HFF-Myc (cell line): ENCODE results near the gene MCOLN1.

ENCODE experiments used
- DNase-seq: peaks from one replicate; pipeline ENCODE4 v3.0.0-alpha.2; 2011; ENCODE audit warnings: low read depth; ENCODE audit errors: extremely low read depth
- H3K4me3 ChIP-seq: replicated peaks from 2 replicates; pipeline ENCODE4 v1.5.1; 2011; ENCODE audit warnings: low read depth, mild to moderate bottlenecking, control low read depth, low read length
- TF ChIP-seq, protein P1 (sequence below): IDR thresholded peaks from 2 replicates; pipeline ENCODE4 v1.5.1; 2012; ENCODE audit warnings: mild to moderate bottlenecking, low read depth, low read length, control low read depth; ENCODE audit errors: missing control alignments

MCOLN1 gene

GRCh38 chr19:7507884-7508283 is 14.5 kb upstream of the MCOLN1 start:
- no peak overlapping the region for H3K4me3 ChIP-seq
- DNase-seq: no peak
- TF ChIP-seq, protein P1, sequence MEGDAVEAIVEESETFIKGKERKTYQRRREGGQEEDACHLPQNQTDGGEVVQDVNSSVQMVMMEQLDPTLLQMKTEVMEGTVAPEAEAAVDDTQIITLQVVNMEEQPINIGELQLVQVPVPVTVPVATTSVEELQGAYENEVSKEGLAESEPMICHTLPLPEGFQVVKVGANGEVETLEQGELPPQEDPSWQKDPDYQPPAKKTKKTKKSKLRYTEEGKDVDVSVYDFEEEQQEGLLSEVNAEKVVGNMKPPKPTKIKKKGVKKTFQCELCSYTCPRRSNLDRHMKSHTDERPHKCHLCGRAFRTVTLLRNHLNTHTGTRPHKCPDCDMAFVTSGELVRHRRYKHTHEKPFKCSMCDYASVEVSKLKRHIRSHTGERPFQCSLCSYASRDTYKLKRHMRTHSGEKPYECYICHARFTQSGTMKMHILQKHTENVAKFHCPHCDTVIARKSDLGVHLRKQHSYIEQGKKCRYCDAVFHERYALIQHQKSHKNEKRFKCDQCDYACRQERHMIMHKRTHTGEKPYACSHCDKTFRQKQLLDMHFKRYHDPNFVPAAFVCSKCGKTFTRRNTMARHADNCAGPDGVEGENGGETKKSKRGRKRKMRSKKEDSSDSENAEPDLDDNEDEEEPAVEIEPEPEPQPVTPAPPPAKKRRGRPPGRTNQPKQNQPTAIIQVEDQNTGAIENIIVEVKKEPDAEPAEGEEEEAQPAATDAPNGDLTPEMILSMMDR: no peak

DNA sequence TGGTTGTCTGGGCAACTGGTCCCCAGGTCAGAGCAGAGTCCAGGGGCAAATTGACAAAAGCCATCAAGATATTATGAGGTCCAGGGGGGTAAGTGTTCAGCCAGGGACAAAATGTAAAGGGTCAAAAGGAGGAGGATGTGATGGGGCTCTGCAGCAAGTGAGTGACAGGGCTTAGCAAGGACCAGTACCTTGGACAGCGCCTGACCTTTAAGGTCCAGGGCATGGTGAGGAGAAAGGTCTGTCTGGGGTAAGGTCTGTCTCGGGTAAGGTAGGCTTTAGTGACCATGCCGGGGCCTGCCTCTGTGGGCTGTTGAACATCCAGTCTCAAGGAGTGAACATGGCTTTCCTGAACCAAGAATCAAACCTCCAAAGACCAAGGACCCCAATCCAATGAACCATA is 12.8 kb upstream of the MCOLN1 start:
- H3K4me3 ChIP-seq: no peak overlapping the region
- no peak for DNase-seq
- TF ChIP-seq, protein P1: no peak

- H3K4me3 ChIP-seq: no peak overlapping the region
- no peak for DNase-seq
- TF ChIP-seq, protein P1: no peak
Measured at GRCh38 chr19:7512400-7512851, 10.0 kb upstream of the MCOLN1 start.

DNA sequence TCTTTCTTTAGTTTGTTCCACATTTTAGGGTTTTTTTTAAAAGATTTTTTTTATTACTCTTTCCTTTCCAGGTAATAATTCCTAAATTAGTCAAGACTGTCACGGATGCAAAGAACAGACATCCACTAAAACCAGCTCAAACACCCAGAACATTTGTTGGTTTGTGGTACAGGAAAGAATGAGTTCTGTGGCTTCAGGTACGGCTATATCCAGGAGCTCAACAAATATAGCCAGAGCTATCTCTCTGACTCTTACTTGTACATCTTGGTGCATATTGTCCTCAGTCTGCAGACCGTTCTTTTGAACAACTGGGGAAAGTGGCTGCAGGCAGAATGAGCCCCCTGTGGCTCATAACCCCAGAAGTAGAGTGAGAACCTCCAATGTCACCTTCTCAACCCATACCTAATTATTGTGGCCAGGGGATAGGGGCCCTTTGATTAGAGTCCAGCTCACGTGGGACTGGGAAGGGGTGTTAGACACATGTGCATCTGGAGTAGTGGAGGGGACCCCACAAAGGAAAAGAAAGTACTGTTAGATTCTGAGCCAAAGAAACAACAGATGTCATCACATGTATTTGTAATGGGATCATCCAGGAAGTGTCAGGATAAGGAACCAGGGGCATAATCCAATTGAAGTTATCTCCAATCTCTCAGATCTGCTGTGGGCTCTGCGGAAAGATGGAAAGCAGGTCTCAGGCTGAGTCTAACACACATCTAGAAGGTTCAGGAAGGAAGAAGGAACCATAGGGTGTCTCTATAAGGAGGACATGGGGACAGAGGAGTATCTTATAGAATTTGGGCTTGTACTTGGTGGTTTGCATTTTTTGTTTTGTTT is 8.4 kb upstream of the MCOLN1 start:
- TF ChIP-seq, protein P1: no peak
- no peak overlapping the region for H3K4me3 ChIP-seq
- DNase-seq: no peak

DNA sequence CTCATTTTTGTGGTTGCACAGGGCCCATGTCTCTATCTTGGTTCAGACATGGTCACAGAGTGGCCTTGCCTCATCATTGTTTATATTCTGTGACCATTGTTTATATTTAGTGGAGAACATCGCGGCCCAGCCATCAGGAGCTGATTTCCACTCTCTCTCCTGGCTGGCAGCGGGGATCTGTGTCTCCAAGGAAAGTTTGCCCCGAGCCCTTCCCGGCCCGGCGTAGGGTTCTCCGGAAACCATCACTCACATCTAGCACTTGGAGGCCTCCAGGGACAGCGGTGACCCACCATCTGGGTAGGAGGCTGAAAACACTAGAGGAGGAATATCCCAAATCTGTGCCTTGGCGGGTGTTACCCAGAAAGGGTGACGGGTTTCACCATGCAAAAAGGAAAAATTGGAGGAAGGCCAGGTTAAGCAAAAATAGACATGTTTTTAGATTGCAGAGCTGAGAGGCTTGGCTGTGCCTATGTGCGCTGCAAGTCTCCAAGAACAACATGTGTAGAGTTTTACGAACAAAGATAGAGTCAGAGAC is 7.2 kb upstream of the MCOLN1 start:
- DNase-seq: no peak
- H3K4me3 ChIP-seq: peak overlapping the region; percentile 46
- TF ChIP-seq, protein P1: no peak

- TF ChIP-seq, protein P1: no peak
- no peak for DNase-seq
- peak within 1 kb of the TSS; percentile 57 for H3K4me3 ChIP-seq
Measured at GRCh38 chr19:7515645-7516151, 6.7 kb upstream of the MCOLN1 start, which contains the start of gene ZNF358. ZNF358 (plus strand) TSS chr19:7516103; CDS start chr19:7519243, 3,140 bp downstream.
